WTC11 (cell line): ENCODE results near the gene C1QTNF8. TPM values are rescaled to one million over a fixed set of nuclear protein-coding genes. Genes with fewer than 3 reads are reported as not detected.
A peak's percentile ranks its signal among the peaks of the same experiment; 100 is the strongest.

Experiments
- ATAC-seq: fragments of 200-7000 bp; cut with Tn5 transposase; 2 replicates; pipeline ENCODE4 v1.10.0; 2021; ENCODE audit warnings: mild to moderate bottlenecking, moderate library complexity
- CTCF ChIA-PET: fragments of 300-600 bp; sonication (Branson Sonifier 250); formaldehyde crosslinking; loops from one replicate; lab custom pipeline; 2021; ENCODE audit warnings: antibody characterized with exemption; lab: Charles Lee
- POLR2A ChIA-PET: fragments of 350-600 bp; sonication (Branson Sonifier 250); formaldehyde crosslinking; loops from one replicate; lab custom pipeline; 2021; ENCODE audit warnings: antibody characterized with exemption; lab: Charles Lee
- DNase-seq: peaks from one replicate; pipeline ENCODE4 v3.0.0; 2021; ENCODE audit warnings: low spot score
- H3K27ac Mint-ChIP-seq: 2 replicates; pipeline ENCODE4 v1.8.0; 2021; ENCODE audit warnings: mixed read lengths
- H3K27me3 Mint-ChIP-seq: 2 replicates; pipeline ENCODE4 v1.8.0; 2021; ENCODE audit warnings: low read depth, mild to moderate bottlenecking, moderate library complexity, mixed read lengths
- H3K36me3 Mint-ChIP-seq: 2 replicates; pipeline ENCODE4 v1.8.0; 2021; ENCODE audit warnings: mixed read lengths
- H3K4me1 Mint-ChIP-seq: 2 replicates; pipeline ENCODE4 v1.8.0; 2022; ENCODE audit warnings: mixed read lengths
- H3K4me3 Mint-ChIP-seq: 2 replicates; pipeline ENCODE4 v1.8.0; 2021; ENCODE audit warnings: mild to moderate bottlenecking, moderate library complexity, mixed read lengths
- H3K9me3 Mint-ChIP-seq: 2 replicates; pipeline ENCODE4 v1.8.0; 2021; ENCODE audit warnings: mixed read lengths
- GRHL2 ChIP-seq: fragments of 250-450 bp; sonication (Bioruptor Pico); IDR thresholded peaks from 2 replicates; pipeline ENCODE4 v1.8.0; 2022; ENCODE audit warnings: mild to moderate bottlenecking, moderate library complexity; ENCODE audit not compliant: insufficient replicate concordance, severe bottlenecking
- KAT7 ChIP-seq: sonication (generic); formaldehyde crosslinking; IDR thresholded peaks from 2 replicates; pipeline ENCODE4 v1.8.1; 2023; ENCODE audit warnings: missing genetic modification reagents, mild to moderate bottlenecking, borderline replicate concordance
- NR1H2 ChIP-seq: sonication (generic); formaldehyde crosslinking; IDR thresholded peaks from 2 replicates; pipeline ENCODE4 v1.9.0; 2021; ENCODE audit warnings: mild to moderate bottlenecking, moderate library complexity, missing genetic modification reagents
- NR2C2 ChIP-seq: sonication (generic); formaldehyde crosslinking; IDR thresholded peaks from 2 replicates; pipeline ENCODE4 v1.8.0; 2022; ENCODE audit warnings: mild to moderate bottlenecking, missing genetic modification reagents
- OVOL2 ChIP-seq: fragments of 250-450 bp; sonication (Bioruptor Pico); IDR thresholded peaks from 2 replicates; pipeline ENCODE4 v1.9.0; 2021; ENCODE audit warnings: mild to moderate bottlenecking, borderline replicate concordance
- SMAD4 ChIP-seq: sonication (generic); formaldehyde crosslinking; IDR thresholded peaks from 2 replicates; pipeline ENCODE4 v1.8.0; 2022; ENCODE audit warnings: mild to moderate bottlenecking, missing genetic modification reagents
- SOX15 ChIP-seq: fragments of 250-450 bp; sonication (Bioruptor Pico); IDR thresholded peaks from 2 replicates; pipeline ENCODE4 v1.9.0; 2021; ENCODE audit warnings: mild to moderate bottlenecking
- TEAD1 ChIP-seq: sonication (generic); formaldehyde crosslinking; IDR thresholded peaks from 2 replicates; pipeline ENCODE4 v1.8.0; 2022; ENCODE audit warnings: mild to moderate bottlenecking, missing genetic modification reagents
- TEAD4 ChIP-seq: sonication (generic); formaldehyde crosslinking; IDR thresholded peaks from 2 replicates; pipeline ENCODE4 v1.8.0; 2022; ENCODE audit warnings: mild to moderate bottlenecking, missing genetic modification reagents
- USF2 ChIP-seq: sonication (generic); formaldehyde crosslinking; IDR thresholded peaks from 2 replicates; pipeline ENCODE4 v1.8.1; 2023; ENCODE audit warnings: mild to moderate bottlenecking, missing genetic modification reagents, moderate library complexity
- ZBTB21 ChIP-seq: sonication (generic); formaldehyde crosslinking; IDR thresholded peaks from 2 replicates; pipeline ENCODE4 v1.8.1; 2023; ENCODE audit warnings: mild to moderate bottlenecking, missing genetic modification reagents, borderline replicate concordance
- ZBTB43 ChIP-seq: sonication (generic); formaldehyde crosslinking; IDR thresholded peaks from 2 replicates; pipeline ENCODE4 v1.8.1; 2023; ENCODE audit warnings: mild to moderate bottlenecking, missing genetic modification reagents
- ZMAT4 ChIP-seq: fragments of 250-450 bp; sonication (Bioruptor Pico); IDR thresholded peaks from 2 replicates; pipeline ENCODE4 v1.9.0; 2021; ENCODE audit warnings: mild to moderate bottlenecking
- ZNF396 ChIP-seq: fragments of 250-450 bp; sonication (Bioruptor Pico); IDR thresholded peaks from 2 replicates; pipeline ENCODE4 v1.8.0; 2021; ENCODE audit warnings: mild to moderate bottlenecking, moderate library complexity, borderline replicate concordance
- ZNF423 ChIP-seq: fragments of 250-450 bp; sonication (Bioruptor Pico); IDR thresholded peaks from 2 replicates; pipeline ENCODE4 v2.1.2; 2022; ENCODE audit warnings: mild to moderate bottlenecking, moderate library complexity
- total RNA-seq: library from RNA; stranded (reverse); gene quantifications from 3 replicates; pipeline ENCODE4 v1.2.3, GENCODE V29; 2021
- TF ChIP-seq, protein P1 (sequence below): sonication (generic); formaldehyde crosslinking; IDR thresholded peaks from 2 replicates; pipeline ENCODE4 v1.8.0; 2022; ENCODE audit warnings: missing genetic modification reagents
- TF ChIP-seq, protein P2 (sequence below): sonication (generic); formaldehyde crosslinking; IDR thresholded peaks from 2 replicates; pipeline ENCODE4 v1.8.1; 2023; ENCODE audit warnings: mild to moderate bottlenecking, missing genetic modification reagents, borderline replicate concordance
- TF ChIP-seq, protein P3 (sequence below): sonication (generic); formaldehyde crosslinking; IDR thresholded peaks from 2 replicates; pipeline ENCODE4 v1.8.0; 2023; ENCODE audit warnings: mild to moderate bottlenecking, missing genetic modification reagents

C1QTNF8 gene
- total RNA-seq, 1 experiment from 2014 or later = 0.13 TPM

DNA sequence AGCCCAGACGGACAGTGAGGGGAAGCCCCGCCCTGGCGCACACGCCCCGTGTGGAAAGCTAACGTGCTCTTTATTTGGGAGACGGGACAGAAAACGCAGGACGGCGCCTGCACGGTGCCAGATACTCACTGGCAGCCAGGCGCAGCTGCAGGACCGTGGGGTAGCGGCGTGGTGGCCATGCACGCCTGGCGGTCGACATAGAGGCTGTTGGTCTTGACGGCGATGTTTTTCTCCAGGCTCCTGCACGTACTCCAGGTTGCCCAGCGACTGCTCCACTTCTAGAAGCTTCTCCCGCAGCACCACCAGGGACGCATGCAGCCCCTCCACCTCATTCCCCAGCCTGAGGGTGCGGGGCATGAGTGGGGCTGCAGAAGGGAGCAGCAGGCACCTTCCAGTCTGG lies 5.1 kb upstream of the C1QTNF8 start (continued):
- TF ChIP-seq, protein P1, sequence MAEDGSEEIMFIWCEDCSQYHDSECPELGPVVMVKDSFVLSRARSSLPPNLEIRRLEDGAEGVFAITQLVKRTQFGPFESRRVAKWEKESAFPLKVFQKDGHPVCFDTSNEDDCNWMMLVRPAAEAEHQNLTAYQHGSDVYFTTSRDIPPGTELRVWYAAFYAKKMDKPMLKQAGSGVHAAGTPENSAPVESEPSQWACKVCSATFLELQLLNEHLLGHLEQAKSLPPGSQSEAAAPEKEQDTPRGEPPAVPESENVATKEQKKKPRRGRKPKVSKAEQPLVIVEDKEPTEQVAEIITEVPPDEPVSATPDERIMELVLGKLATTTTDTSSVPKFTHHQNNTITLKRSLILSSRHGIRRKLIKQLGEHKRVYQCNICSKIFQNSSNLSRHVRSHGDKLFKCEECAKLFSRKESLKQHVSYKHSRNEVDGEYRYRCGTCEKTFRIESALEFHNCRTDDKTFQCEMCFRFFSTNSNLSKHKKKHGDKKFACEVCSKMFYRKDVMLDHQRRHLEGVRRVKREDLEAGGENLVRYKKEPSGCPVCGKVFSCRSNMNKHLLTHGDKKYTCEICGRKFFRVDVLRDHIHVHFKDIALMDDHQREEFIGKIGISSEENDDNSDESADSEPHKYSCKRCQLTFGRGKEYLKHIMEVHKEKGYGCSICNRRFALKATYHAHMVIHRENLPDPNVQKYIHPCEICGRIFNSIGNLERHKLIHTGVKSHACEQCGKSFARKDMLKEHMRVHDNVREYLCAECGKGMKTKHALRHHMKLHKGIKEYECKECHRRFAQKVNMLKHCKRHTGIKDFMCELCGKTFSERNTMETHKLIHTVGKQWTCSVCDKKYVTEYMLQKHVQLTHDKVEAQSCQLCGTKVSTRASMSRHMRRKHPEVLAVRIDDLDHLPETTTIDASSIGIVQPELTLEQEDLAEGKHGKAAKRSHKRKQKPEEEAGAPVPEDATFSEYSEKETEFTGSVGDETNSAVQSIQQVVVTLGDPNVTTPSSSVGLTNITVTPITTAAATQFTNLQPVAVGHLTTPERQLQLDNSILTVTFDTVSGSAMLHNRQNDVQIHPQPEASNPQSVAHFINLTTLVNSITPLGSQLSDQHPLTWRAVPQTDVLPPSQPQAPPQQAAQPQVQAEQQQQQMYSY = no peak
- TF ChIP-seq GRHL2 (CRISPR knock-in tag) = no peak
- TF ChIP-seq USF2 (CRISPR knock-in tag) = no peak
- no peak for TF ChIP-seq KAT7 (CRISPR knock-in tag)
- no peak for TF ChIP-seq NR1H2 (CRISPR knock-in tag)
- no peak for TF ChIP-seq OVOL2 (CRISPR knock-in tag)

DNA sequence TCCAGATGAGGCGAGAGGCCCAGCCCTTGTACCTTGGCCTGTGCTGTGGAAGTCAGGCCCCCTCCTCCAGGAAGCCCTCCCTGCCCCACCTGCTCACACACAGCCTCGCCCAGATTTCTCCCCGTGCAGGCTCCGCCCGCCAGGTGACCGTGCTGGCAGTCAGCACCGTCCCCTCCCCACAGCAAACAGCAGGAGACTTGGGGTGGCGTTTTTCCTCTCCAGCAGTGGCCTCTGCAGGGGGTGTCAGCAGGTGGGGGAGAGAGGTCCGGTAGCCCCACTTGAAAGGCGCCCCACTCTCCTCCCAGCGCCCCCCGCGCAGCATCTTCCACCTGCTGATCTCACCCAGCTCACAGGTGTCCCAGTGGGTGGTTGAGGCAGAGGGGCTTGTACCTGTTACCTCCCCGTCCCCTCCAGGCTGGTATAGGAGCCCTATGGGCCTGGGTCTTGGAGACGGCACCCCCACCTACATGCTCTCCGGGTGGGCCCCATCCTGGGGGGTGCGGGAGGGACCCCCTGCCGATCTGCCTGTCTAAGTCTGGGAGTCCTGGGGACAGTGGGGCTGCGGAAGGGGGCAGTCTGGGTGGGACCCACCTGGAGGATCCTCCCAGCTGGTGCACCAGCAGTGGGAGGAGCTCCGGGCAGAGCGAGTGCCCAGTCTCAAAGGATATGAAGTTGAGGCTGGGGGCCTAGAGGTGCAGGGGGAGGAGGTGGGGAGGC lies 4.2 kb upstream of the C1QTNF8 start:
- ChIA-PET POLR2A (no interaction called here), CTCF (interaction anchor here (1.6 to 3.7 kb wide), 2 partner anchors 26 to 94 kb away, joined by 4 to 13 read pairs; no protein-coding TSS in a partner anchor)
- no peaks in the 10 kb centered on the region for H3K27me3 Mint-ChIP-seq
- no peaks in the 10 kb centered on the region for H3K9me3 Mint-ChIP-seq
- no peak for ATAC-seq
- TF ChIP-seq ZNF396 (CRISPR knock-in tag) (no peak), ZNF423 (CRISPR knock-in tag) (peak; percentile 70)
- TF ChIP-seq, protein P2, sequence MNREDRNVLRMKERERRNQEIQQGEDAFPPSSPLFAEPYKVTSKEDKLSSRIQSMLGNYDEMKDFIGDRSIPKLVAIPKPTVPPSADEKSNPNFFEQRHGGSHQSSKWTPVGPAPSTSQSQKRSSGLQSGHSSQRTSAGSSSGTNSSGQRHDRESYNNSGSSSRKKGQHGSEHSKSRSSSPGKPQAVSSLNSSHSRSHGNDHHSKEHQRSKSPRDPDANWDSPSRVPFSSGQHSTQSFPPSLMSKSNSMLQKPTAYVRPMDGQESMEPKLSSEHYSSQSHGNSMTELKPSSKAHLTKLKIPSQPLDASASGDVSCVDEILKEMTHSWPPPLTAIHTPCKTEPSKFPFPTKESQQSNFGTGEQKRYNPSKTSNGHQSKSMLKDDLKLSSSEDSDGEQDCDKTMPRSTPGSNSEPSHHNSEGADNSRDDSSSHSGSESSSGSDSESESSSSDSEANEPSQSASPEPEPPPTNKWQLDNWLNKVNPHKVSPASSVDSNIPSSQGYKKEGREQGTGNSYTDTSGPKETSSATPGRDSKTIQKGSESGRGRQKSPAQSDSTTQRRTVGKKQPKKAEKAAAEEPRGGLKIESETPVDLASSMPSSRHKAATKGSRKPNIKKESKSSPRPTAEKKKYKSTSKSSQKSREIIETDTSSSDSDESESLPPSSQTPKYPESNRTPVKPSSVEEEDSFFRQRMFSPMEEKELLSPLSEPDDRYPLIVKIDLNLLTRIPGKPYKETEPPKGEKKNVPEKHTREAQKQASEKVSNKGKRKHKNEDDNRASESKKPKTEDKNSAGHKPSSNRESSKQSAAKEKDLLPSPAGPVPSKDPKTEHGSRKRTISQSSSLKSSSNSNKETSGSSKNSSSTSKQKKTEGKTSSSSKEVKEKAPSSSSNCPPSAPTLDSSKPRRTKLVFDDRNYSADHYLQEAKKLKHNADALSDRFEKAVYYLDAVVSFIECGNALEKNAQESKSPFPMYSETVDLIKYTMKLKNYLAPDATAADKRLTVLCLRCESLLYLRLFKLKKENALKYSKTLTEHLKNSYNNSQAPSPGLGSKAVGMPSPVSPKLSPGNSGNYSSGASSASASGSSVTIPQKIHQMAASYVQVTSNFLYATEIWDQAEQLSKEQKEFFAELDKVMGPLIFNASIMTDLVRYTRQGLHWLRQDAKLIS (CRISPR knock-in tag) = no peak
- no peak overlapping the region for H3K4me3 Mint-ChIP-seq
- no peak overlapping the region for H3K27ac Mint-ChIP-seq
- DNase-seq = no peak
- no peaks in the 10 kb centered on the region for H3K36me3 Mint-ChIP-seq
- H3K4me1 Mint-ChIP-seq = no peaks in the 10 kb centered on the region

DNA sequence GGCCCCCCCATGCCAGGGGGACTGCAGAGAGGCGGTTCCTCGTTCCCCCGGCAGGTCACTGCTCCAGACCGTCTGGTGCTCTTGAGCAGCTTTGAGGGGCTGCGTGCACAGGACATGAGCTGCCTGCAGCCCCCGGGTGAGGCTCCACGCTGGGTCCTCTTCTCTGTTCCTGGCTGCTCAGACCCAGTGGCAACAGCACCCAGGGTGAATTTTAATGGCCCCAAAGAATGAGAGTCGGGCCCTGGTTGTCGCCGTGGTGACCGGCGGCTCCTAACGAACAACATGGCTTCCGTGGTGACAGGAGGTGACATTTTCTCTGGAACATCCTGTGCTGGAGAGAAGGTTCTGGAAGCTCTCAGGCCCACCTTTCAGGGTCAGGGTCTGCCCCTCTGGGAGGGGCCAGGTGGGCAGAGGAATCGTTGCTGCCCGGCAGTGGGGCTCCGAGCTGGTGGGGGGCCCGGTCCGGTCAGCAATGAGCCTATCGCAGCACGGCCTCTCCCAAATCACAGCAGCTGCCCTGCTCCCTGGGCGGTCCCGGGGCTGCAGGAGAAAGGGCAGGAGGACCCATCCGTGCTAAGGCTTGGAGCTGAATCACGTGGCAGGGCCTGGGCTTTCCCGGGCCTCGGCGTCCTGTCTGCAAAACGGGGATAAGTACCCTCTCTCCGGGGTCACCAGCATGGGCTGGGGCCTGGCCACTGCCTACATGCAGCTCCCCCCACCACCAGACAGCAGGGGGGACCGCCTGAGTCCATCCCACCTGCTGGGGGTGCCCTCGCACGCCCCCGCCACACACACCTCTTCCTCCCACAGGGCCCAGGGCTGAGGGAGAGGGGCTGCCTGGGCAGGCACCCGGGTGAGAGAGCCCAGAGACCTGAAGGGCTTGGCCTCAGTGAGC lies 3.4 kb upstream of the C1QTNF8 start:
- H3K27ac Mint-ChIP-seq = no peak overlapping the region
- no peaks in the 10 kb centered on the region for H3K27me3 Mint-ChIP-seq
- H3K4me3 Mint-ChIP-seq = no peak overlapping the region
- no peaks in the 10 kb centered on the region for H3K9me3 Mint-ChIP-seq
- CTCF ChIA-PET = interaction anchor here (1.6 to 3.7 kb wide), 2 partner anchors 25 to 94 kb away, joined by 4 to 13 read pairs; no protein-coding TSS in a partner anchor
- H3K4me1 Mint-ChIP-seq = no peaks in the 10 kb centered on the region
- H3K36me3 Mint-ChIP-seq = no peaks in the 10 kb centered on the region
- DNase-seq (no peak), ATAC-seq (no peak)
- POLR2A ChIA-PET = no interaction called here
- no peak for TF ChIP-seq TEAD4 (CRISPR knock-in tag)
- TF ChIP-seq NR2C2 (CRISPR knock-in tag) = no peak
- TF ChIP-seq ZMAT4 (CRISPR knock-in tag) = no peak
- TF ChIP-seq, protein P3, sequence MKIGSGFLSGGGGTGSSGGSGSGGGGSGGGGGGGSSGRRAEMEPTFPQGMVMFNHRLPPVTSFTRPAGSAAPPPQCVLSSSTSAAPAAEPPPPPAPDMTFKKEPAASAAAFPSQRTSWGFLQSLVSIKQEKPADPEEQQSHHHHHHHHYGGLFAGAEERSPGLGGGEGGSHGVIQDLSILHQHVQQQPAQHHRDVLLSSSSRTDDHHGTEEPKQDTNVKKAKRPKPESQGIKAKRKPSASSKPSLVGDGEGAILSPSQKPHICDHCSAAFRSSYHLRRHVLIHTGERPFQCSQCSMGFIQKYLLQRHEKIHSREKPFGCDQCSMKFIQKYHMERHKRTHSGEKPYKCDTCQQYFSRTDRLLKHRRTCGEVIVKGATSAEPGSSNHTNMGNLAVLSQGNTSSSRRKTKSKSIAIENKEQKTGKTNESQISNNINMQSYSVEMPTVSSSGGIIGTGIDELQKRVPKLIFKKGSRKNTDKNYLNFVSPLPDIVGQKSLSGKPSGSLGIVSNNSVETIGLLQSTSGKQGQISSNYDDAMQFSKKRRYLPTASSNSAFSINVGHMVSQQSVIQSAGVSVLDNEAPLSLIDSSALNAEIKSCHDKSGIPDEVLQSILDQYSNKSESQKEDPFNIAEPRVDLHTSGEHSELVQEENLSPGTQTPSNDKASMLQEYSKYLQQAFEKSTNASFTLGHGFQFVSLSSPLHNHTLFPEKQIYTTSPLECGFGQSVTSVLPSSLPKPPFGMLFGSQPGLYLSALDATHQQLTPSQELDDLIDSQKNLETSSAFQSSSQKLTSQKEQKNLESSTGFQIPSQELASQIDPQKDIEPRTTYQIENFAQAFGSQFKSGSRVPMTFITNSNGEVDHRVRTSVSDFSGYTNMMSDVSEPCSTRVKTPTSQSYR (CRISPR knock-in tag) = no peak
- TF ChIP-seq ZBTB43 (CRISPR knock-in tag) = no peak
- TF ChIP-seq SOX15 = no peak
- no peak for TF ChIP-seq ZBTB21
- TF ChIP-seq SMAD4 (CRISPR knock-in tag) = no peak
- no peak for TF ChIP-seq TEAD1 (CRISPR knock-in tag)
